ENCODE measurements around the gene KIAA0753.
"Not testable (repeated sequence)": the region's sequence is repeated elsewhere in the genome, so short reads cannot be mapped to it uniquely, and the experiment has no call there.

Gene KIAA0753

DNA sequence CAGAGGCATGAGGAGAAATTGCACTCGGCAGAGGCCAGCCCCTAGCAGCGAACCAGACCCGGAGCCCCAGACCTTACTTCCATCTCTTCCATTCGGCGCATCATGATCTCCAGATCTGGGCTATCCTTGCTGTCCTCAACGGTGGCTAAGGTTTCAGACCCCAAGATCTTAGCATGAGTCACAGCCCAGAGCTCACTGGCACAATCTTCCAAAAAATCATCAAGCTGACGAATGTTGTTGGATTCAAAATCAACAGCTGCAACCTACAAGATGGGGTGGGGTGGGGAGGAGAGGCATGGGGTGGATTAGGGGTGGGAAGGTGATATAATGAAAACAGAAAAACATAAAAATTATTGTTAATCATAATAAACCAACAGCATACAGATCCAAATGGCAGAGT, 44.4 kb downstream of the KIAA0753 start:
- no peak for DNase-seq

DNA sequence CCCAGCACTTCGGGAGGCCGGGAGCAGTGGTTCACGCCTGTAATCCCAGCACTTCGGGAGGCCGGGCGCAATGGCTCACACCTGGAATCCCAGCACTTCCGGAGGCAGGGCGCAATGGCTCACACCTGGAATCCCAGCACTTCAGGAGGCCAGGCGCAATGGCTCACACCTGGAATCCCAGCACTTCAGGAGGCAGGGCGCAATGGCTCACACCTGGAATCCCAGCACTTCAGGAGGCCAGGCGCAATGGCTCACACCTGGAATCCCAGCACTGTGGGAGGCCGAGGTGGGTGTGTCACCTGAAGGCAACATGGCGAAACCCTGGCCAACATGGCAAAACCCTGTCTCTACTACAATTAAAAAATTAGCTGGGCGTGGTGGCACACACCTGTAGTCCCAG, 47.1 kb downstream of the KIAA0753 start:
- DNase-seq = not testable (repeated sequence)

DNA sequence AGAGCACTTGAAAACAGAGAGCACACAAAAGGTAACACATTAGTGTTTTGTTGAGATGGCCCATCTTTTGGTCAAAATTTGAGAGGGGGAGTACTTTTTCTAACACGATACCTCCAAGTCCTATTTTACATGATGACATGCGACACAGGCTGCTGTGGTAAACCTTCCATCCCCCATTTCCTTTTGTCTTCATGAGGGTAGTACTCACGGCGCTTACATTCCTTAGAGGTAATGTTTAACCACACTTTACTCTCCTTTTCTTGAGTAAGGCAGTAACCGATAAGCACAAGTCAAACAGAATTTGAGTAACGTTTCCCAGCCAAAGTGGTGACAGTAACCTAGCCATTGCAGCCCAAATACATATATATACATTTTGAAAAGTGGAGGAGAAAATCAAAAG, 48.3 kb downstream of the KIAA0753 start:
- no peak for DNase-seq

DNA sequence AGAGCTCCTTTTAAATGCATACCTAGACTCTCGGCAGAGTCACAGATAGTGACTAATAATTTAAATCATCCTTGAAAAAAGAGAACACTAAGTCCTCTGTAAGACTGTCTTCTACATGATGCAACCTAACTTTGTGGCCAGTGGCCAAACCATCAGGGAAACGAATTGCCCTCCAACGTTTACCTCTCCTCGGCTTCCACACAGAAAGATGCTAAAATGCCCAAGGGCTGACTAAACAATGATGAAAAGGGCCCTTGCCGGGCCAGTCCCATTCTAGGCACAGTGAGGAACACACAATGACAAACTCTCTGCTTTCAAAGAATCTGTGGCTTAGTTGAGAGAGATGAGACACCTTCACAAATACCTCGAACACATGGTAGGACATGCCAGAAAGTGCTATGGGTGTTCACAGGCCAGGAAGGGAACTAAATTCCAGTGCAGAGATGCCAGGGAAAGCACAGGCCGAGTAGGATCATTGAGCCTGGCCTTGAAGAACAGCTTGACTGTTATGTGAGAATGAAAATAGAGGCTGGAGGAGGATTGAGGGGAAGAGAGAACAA, 48.8 kb downstream of the KIAA0753 start:
- DNase-seq = no peak

DNA sequence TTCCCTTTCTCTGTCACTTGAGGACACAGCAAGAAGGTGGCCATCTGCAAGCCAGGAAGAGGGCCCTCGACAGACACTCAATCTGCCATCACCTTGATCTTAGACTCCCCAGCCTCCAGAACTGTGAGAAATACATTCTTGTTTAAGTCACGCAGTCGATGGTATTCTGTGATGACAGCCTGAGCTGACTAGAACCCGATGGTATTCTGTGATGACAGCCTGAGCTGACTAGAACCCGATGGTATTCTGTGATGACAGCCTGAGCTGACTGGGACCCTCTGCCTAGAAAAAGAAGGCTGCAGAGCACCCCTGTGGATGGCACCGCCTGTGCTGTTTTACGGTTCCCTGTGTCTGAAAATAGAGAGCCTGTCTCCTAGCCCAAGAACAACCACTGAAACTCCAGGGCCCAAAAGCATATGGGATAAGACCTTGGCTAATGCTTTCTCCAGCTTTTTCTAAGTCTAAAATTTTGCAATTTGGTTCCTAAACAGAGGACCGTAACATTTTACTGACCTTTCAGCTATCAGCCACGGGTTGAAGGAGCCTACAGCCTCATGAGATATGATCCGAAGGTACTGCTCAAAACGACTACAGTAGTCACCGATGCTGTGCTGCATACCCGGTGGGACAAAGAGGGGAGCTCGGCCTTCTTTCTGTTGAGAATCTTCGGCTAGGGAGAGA, 51.1 kb downstream of the KIAA0753 start:
- no peak for DNase-seq

DNA sequence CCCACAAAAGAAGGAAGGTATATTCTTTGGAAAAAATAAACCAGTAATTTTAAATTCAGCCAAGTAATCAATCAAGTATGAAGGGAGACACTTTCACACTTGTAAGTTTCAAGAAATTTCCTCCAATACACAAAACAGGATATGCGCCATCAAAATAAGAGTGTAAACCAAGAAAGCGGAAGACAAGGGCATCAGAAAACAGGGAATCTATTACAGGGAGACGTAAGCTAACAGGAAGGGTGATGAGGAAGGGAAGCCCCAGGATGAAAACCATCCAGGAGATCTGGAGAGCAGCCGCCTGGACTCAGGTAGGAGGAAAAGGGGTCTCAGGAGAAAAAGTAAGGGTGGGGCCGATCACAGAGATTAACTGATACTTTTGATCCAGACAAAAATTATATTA, 52.3 kb downstream of the KIAA0753 start:
- DNase-seq = no peak

DNA sequence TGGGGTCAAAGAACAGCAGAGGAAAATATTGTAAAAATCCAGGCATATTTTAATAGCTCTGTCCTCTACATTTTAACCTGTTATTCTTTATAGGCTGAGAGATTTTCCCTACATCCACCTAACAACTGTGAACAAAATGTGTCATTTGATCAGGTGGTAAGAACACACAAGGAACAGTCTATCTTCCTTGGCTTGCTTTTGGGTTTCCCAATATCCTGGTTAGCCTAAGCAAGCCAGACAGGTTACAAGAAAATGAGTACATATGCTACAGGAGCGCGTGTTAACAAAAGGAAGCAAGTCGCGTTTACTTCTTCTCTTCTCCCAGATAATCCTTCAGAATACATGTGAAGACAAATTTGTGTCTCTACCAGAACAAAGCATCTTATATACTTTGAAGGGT, 53.2 kb downstream of the KIAA0753 start:
- DNase-seq = no peak

DNA sequence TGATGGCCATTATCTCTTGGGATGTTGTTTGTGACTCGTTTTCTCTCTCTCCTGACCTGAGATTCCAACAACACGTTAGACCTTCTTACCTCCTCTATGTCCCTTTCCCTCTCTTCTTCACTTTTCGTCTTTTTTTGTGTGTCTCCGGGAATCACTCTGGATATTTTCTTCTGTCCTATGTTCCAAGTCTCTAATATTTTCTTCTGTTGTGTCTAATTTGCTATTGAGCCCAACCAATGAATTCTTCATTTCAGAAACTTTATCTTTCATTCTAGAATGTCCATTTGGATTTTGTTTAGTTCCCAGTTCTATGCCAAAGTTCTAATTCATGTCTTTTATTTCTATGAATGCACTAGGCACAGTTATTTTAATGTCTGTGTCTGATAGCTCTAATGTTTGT, 57.1 kb downstream of the KIAA0753 start:
- no peak for DNase-seq

DNA sequence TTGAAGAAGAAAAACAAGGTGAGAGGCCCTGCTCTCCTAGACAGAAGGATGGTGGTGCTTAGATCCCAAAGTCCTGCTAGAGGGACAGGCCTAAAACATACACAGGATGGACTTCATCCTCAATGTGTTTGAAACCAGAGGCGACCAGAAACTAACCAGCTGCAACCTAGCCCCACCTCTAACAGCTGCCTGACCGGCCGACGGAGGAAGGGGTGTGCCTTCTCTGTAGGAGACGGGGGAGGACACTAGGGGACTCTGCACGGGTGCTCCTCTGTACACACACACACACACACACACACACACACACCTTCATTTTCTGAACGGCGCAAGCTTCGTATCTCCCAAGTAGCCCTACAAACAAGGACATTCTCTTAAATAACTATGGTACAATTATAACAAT, 59.9 kb downstream of the KIAA0753 start:
- DNase-seq = no peak

DNA sequence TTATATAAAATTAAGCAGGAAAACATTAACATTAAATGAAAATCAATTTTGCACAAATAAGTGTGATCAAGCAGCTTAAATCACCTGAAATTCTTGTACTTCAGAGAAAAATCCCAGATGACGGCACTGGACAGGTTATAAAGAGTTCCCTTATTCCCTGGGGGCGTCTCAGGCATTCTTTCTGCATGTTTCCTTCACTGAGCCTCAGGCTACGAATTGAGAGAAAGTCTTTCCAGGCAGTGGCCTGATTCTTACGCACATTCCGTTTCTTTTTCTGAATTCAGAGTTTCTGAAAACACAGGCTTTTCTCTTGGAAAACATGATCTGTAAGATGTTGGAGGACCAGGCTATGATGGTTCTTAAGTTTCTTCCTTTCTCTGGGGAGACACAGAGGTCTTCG, 62.0 kb downstream of the KIAA0753 start:
- no peak for DNase-seq

DNA sequence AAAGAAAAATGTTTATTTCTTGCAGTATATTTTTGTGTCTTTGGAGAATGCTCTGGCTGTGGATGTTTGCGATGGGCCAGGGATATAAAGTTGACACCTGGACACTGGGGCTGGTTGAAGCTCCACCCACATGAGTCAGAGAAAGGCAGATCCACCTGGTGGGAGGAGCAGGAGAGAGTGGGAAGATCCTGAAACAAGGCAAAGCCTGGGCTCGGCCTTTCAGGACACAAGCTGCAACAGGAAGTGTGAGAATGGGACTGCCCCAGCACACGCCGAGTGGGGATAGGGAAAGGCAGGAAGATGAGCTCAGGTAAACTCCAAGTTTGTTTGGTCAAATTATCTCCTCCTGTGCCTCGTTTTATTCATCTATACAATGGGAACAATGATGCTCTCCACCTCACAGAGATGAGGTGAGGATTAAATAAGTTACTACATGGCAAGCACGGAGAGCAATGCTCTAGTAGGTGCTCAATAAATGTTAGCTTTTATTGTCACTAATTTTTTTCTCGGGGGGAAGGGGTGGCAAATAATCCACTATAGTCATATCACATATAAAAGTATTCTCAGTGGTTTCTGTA, 62.7 kb downstream of the KIAA0753 start:
- DNase-seq = no peak

DNA sequence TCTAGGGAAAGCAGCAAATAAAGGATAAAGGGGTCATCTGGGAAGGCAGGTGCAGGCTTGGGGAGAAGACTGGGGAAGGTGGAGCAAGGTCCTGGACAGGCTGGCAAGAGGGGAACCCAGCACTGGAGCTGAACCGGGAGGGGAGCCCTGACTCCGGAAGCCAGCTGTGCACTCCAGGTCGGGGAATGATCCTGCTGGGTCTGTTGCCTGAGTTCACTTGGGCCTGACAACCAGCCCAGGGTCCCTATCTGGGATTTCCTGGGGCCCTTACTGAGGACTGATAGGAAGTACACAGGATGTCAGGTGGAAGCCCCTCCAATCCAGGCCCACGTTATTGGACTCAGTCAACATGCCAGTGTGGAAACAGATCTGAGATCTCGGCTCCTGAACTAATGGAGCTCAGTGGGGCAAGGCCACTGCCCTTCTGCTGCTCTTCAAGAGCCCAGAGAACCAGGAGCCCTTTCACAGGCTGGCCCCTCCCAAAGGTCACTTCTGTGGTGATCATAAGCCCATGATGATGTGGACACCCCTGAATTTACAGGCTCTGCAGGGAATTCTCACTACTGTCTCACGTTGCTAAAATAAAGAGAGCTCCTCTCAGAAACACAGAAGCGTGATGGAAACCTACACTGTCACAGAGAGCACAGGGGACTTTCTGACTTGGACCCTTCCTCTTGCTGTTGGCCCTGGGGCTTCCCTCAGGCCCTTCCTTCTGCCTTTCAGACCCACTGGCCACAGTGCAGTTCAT, 64.3 kb downstream of the KIAA0753 start:
- no peak for DNase-seq

DNA sequence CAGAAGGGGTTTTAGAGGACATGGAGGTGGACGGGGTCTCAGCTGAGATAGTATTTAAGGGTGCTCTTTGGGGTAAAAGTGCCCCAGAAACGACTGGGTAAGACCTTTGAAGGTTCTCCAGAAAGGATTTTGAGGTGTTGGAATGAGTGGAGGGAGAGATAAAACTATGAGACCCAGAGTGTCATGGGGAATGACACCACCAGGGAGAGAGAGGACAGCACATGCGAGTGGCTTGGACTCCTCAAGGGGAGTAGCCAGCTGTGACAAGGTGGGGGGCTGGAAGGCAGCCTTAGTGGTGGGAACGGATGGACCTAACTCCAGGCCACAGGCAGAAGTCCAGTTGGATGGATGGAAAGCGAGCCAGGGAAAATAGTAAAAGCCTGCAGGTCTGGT, 64.9 kb downstream of the KIAA0753 start:
- DNase-seq = no peak

DNA sequence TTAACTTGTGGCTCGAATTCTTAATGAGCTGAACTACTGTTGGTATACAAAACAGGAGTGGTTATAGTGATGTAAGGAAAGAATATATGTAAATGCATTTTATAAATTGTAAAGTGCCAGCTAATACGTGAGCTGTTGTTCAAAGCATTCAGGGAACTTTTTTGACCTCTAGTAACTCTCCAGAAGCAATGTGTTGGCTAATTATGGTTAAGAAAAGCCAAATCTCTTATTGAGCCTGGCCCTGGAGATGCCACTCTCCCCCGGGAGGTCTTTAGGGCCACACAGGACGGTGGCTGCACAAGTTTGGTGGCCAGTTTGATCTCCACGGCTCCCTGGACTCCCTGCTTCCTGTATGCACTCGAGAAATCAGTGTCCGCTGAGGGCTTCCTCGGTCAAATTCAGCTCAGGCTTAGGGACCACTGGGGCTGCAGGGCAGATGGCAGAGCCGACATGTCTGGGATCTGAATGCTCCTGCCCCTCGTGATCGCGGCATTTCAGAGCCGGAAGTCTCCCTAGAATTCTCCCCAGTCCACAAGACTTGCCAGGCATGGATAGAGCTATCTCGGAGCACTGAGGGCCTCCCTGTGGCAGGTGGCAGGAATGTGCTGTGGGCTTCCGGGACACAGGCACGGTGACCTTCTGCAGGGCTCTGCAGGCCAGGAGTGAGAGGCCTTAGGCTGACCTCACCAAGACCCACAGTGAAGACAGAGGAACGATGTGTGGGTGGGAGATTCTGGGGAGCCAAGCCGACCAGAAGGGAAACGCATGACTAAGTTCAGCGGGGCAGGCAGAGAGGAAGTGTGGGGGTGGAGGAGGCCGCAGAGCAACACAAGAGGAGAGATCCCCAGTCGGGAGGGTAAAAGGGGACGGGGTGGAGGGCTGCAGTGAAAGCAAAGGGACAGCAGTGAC, 65.6 kb downstream of the KIAA0753 start:
- DNase-seq = no peak

DNA sequence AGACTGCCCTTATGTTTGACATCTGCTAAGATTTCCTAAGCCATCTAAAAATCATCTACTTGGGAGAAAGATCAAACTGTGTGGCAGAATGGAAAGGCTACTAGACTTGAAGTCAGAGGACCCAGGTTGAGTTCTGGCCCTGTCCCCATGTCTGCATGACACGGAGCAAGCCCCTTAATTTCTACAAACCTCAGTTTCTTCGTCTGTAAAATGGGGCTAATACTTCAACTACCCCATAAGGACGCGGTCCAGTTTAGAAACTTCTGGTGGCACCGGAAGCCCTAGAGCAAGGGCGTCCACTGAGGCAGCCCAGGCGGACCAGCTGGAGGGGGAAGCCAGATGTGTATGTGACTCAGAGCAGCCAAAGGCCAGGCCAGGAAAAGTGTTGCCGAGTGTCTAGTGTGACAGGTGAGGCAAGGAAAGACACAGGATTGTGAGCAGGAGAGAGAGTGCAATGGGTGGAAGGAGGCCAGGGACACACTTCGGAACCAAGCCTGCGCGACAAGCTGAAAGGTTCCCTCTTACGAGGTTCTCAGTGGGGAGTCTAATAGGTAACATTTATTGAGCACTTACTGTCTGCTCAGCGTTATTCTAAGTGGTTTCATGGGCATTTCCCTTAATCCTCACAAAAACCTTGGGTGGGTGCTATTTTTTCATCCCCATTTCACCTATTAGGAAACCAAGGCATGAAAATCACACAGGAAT, 66.4 kb downstream of the KIAA0753 start:
- DNase-seq = no peak

DNA sequence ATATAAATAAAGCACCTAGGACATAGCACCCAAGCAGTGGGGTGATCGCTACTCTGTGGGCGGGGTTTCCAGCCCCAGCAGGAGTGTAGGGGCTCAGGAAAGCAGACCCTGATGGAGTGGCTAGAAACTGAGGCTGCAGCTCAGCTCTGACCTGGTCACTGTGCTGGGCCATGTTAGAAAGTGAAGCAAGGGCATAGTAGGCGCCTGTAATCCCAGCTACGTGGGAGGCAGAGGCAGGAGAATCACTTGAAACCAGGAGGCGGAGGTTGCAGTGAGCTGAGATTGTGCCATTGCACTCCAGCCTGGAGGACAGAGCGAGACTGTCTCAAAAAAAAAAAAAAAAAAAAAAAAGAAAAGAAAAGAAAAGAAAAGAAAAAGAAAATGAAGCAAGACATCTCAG, 67.0 kb downstream of the KIAA0753 start:
- not testable (repeated sequence) for DNase-seq

DNA sequence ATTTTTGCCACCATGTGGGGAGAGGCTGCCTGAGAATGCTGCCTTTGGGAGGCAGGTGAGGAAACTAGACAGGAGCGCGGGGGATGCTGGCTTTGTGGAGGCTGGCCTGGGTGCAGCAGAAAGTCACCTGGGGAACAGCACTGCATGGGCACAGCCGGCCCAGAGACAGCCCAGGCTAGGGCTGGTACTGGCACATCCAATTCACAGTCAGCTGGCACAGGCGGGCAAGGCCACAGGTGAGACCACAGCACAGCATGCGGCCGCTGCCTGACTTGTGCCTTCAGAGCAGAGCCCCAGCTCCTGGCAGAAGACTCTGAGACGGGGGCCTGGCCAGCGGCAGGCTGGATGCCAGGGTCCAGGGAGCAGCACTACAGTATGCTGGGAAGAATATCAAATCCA, 67.5 kb downstream of the KIAA0753 start:
- no peak for DNase-seq

DNA sequence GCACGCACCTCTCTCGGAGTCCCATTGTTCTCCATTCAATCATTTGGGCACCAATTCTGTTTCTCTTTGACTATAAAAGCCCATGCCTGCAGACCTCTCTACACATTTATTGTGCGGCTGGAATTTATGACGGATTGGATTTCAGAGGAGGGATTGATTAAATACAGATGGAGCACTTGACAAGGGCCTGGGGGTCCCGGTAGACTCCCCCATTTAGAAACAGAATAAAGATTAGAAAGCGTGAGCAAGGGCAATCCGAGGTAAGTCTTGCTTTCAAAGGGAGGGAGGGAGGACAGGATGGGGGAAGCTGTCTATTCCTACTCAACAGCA, 69.1 kb downstream of the KIAA0753 start:
- DNase-seq = no peak

DNA sequence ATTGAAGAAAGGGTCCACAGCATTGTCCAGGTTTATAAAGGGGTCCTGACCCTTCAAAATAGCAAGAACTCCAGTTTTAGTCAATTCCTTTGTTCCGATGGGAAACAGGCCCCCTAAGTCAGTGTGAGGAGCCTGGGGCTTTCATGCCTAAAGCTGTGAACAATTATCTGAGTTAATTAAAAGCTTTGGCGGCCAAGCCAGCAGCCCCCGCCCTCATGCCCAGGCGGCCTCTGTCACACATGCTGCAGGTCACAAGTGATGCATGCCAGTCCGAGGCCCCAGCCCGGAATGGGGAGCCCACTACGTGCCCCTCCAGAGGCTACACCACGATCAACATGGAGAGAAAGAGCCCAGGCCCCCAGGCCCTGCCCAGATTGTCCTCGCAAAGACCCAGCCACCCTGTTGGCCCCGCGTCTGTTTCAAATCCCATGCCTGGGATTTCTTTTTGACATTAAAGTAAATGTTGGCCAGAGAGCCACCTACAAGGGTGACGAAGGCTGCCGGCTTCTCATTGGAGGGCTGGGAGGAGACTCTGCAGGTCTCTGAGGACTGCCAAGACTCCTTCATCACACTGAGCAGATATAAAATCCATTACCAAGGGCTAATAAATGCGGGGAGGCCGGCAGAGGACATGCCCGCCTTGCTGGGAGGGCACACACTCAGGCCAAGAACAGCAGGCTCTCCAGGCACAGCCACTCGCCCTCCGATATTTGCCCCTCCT, 69.6 kb downstream of the KIAA0753 start:
- no peak for DNase-seq

DNA sequence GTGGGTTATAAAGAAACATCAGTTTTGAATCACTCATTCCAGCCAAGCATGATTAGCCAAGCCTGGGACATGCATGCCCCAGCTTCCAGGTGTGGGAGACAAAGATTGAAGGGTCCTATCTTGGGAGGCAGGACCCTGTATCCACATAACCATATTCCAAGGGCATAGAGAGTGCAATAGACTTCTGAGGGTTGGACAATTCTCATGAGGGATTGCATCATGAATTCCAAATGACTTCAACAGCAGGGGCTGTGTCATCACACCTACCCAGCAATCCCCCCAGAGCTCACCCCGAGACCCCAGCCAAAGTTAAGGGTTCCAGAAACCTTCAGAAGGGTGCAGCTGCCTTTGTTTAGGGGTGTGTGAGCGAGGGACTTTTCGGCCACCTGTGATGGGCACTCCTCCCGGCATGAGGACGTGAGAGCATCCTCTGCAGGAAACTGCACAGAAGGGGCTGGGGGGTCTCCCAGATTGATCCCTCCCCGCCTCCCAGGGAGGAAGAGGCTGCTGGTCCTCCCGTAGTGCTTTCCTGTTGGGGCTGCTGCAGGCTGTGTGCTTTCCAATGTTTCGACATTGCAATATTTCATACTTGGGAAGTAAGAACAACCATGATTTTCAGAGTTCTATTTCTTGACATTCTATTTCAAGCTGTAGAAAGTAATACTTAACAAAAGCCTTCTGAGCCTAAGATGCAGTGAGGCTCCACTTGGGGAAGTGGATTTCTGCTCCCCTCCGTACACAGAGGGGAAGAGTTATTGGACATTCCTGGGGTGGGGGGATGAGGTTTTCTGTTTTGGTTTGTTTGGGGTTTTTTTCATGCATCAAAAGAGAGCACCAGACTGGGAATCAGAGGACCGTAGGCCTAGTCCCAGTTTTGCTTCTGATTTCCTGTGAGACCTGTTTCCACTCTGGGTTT, 70.9 kb downstream of the KIAA0753 start:
- no peak for DNase-seq
